ENCODE results near the gene GABRB1. TPM values are rescaled to one million over a fixed set of nuclear protein-coding genes. Genes with fewer than 3 reads are reported as not detected.

The GABRB1 gene
- total RNA-seq, 1 experiment from 2014 or later, result not detected

DNA sequence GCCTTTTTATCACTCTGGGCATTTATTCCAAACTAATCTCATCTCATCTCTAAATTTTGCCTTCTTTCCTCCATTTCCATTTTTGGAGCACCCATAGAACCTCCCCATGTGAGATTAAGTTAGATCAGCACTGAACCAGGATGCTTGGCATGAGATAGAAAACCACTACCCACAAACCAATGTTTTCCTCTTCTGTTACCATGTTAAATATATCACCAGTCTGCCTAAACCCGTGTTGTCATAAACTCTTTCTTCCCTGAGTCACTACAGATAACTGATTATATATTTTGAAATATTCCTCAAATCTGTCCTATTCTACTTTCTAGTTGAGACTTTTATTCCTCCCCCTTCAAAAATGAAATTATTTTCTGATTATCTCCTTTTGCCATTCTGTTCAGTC lies 37.6 kb downstream of the GABRB1 start:
- Histone ChIP-seq H3K36me3 (no peaks in the 10 kb centered on the region), H3K27me3 (no peaks in the 10 kb centered on the region), H3K4me3 (no peak overlapping the region), H3K4me1 (no peaks in the 10 kb centered on the region), H3K9me3 (replicated peaks) (no peaks in the 10 kb centered on the region), H3K27ac (no peak overlapping the region)
- DNase-seq, result no peak

DNA sequence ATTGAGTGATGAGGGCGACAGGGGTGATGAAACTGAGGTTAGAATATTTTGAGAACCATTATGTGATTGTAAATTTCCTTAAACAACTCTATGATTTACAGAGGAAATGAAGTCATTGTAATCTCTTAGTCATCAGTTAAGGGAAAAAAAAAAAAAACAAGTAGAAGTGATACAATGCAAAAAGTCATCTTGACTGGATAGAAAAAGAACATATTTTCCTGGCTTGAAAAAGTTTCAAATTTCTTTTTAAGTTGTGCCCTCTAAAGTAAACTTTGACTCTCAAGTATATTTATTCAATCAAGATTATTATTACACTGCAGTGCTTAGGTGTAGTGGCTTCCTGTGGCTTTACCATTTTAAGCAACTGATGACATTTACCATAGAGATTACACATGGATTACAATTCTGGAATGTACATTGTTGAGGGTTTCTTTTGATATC lies 40.6 kb downstream of the GABRB1 start:
- Histone ChIP-seq H3K27me3 (no peaks in the 10 kb centered on the region), H3K9me3 (replicated peaks) (no peaks in the 10 kb centered on the region), H3K4me3 (no peak overlapping the region), H3K36me3 (no peaks in the 10 kb centered on the region), H3K27ac (no peak overlapping the region), H3K4me1 (no peaks in the 10 kb centered on the region)
- no peak for DNase-seq

DNA sequence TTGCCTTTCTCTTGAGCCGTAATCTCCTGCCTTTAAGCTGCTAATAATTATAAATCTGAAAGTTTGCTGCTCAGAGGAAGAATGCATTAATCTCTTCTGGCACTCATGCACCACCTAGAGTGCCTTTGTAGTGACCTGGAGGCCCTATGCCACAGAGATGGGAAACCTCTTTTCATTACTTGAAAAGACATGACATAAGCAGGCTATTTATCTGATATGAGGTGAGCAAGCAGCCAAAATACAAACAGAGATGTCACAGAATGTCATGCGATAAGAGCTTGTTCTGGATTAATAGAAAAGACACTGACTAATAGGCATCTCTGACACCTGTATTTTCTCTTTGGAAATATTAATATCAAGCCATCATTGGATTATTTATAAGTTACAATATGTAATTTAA lies 42.3 kb downstream of the GABRB1 start:
- Histone ChIP-seq H3K9me3 (replicated peaks) (no peaks in the 10 kb centered on the region), H3K4me3 (no peak overlapping the region), H3K4me1 (no peaks in the 10 kb centered on the region), H3K36me3 (no peaks in the 10 kb centered on the region), H3K27me3 (no peaks in the 10 kb centered on the region), H3K27ac (no peak overlapping the region)
- DNase-seq, result no peak

DNA sequence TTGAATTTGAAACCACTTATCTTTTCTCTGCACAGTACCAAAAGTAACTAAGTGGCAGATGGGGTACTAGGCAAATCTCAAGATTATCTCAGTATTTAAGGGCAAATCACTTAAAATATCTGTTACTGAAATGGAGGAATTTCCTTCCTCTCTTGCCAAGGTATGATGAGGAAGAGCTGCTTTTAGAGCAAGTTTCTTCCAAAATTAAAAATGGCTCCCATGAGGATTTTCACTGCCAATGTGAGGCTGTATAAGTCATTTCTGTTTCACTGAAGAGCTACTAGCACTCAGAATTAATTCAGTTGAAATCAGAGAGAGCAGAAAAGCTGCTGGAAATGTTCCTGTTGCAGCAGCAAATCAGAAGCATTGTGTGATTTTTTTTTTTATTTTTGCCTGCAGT lies 43.4 kb downstream of the GABRB1 start:
- H3K36me3 ChIP-seq, result no peaks in the 10 kb centered on the region
- no peak overlapping the region for H3K27ac ChIP-seq
- no peak for DNase-seq
- H3K27me3 ChIP-seq, result no peaks in the 10 kb centered on the region
- H3K4me1 ChIP-seq, result no peaks in the 10 kb centered on the region
- H3K9me3 ChIP-seq (replicated peaks), result no peaks in the 10 kb centered on the region
- H3K4me3 ChIP-seq, result no peak overlapping the region

DNA sequence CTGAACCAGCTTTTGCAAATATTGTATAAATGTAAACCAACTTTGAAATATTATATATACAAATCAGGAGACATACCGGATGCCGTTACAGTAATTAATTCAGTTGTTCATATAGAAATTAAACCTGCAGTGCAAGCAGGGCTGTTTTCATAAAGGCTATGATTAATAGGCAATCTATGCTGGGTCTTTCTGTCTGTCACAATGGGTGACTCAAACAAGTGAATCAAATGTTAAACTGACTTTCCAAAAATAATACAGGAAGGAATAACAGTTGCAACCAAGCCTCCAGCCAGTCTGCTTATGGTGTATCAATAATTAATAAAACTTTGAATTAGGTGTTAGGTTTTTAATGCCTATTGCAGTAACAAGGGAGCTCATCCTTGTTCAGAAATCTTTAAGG lies 43.9 kb downstream of the GABRB1 start:
- no peaks in the 10 kb centered on the region for H3K9me3 ChIP-seq (replicated peaks)
- no peak for DNase-seq
- no peak overlapping the region for H3K4me3 ChIP-seq
- H3K27me3 ChIP-seq, result no peaks in the 10 kb centered on the region
- H3K36me3 ChIP-seq, result no peaks in the 10 kb centered on the region
- no peak overlapping the region for H3K27ac ChIP-seq
- no peaks in the 10 kb centered on the region for H3K4me1 ChIP-seq

DNA sequence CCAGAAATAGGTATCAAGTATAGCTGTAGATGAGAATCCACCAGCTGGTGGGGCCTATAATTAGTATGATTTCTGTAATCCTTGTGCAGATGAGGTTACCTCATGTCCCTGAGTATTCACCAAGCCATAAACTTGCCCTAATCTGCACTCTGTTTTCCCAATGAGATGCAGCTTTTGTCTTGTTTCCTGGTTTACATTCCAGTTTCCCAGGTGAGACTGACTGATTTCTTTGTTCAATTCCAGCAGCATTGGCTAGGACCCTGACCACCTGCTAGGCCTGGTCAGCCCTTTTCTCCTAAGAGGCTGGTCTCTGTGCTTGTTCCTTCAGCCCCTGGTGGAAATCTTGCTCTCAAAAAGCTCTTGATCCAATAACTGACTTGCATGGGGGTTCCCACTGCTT lies 44.6 kb downstream of the GABRB1 start:
- no peaks in the 10 kb centered on the region for H3K4me1 ChIP-seq
- no peaks in the 10 kb centered on the region for H3K27me3 ChIP-seq
- no peak overlapping the region for H3K27ac ChIP-seq
- H3K9me3 ChIP-seq (replicated peaks), result no peaks in the 10 kb centered on the region
- H3K36me3 ChIP-seq, result no peaks in the 10 kb centered on the region
- DNase-seq, result no peak
- no peak overlapping the region for H3K4me3 ChIP-seq

DNA sequence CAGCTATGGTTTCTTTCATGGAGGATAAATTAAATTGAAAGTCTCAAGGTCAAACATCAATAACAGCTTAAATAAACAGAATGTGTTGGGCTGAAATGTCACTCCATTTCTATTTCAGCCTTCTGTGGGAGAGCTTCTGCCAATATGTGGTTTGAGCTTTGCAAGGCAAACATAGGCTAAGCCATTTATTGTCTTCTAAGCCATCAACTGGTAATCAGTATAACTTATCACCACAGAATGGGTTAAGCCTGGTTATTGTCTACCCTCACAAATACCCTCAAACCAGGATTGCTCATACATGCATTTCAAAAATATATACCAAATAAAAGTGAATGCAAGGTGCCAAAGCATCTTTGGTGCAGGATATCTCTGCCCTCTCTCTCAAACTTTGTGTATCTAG lies 52.7 kb downstream of the GABRB1 start:
- H3K27ac ChIP-seq, result no peak overlapping the region
- no peak overlapping the region for H3K4me3 ChIP-seq
- H3K9me3 ChIP-seq (replicated peaks), result no peaks in the 10 kb centered on the region
- H3K4me1 ChIP-seq, result peaks cover 10% of the 10 kb centered on the region
- H3K36me3 ChIP-seq, result no peaks in the 10 kb centered on the region
- H3K27me3 ChIP-seq, result no peaks in the 10 kb centered on the region
- DNase-seq, result no peak

DNA sequence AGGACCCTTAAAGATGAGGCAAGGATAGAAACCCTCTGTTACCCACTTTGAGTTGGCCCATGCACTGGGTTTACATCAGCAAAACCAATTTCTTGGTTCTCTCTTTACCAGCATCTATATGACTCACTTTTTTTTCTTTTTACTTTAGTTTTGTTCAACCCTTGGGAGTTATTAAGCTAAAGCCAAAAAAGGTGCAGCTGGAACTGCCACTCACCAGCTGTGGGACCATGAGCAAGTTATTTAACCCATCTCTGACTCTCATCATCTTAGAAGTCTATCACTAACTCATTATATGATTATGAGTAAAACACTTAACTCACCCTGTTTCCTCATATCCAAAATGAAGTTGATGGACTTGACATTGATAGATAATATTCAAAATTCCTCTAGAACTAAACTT lies 53.4 kb downstream of the GABRB1 start:
- Histone ChIP-seq H3K4me1 (peaks cover 10% of the 10 kb centered on the region), H3K27me3 (no peaks in the 10 kb centered on the region), H3K27ac (no peak overlapping the region), H3K4me3 (no peak overlapping the region), H3K36me3 (no peaks in the 10 kb centered on the region), H3K9me3 (replicated peaks) (no peaks in the 10 kb centered on the region)
- peak; percentile 17 to 48 for DNase-seq

DNA sequence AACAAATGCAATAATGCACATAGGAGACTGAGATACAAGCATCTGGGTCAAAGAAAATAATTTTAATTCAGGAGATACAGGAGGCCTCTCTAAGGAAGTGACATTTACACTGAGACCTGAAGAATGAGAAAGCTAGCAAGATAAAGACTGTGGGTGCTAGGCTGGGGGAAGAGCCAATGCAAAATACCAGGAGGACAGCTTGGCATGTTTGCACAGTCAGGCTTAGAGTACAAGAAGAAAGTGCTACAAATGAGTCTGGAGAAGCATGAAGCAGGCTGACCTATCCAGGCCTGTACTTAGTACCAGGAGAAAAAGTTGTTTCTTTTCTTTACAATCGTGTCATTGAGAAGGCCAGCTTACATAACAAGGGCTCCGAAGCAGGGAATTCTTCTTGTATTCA lies 56.9 kb downstream of the GABRB1 start:
- no peaks in the 10 kb centered on the region for H3K36me3 ChIP-seq
- H3K4me3 ChIP-seq, result no peak overlapping the region
- DNase-seq, result no peak
- peaks cover 10% of the 10 kb centered on the region for H3K4me1 ChIP-seq
- H3K9me3 ChIP-seq (replicated peaks), result no peaks in the 10 kb centered on the region
- no peak overlapping the region for H3K27ac ChIP-seq
- H3K27me3 ChIP-seq, result no peaks in the 10 kb centered on the region

DNA sequence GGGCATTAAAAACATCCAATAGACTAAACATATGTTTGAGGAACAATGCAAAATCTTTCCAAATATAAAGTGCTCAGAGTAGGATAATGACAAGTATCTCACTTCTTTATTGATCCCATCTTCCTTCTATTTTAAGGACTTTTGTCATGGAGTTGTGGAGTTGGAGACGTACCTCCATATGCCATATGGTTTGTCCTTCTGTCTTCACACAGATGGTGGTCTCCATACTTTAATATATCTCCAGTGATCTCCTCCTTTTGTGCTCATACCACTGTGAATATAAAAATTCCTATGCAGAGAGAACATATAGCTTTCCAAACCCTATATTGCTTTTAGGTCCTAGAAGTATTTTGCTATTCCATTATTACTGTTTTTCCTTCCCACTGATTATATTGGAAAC lies 64.5 kb downstream of the GABRB1 start:
- Histone ChIP-seq H3K9me3 (replicated peaks) (no peaks in the 10 kb centered on the region), H3K36me3 (no peaks in the 10 kb centered on the region), H3K27ac (no peak overlapping the region), H3K27me3 (no peaks in the 10 kb centered on the region), H3K4me3 (no peak overlapping the region), H3K4me1 (no peaks in the 10 kb centered on the region)
- no peak for DNase-seq

DNA sequence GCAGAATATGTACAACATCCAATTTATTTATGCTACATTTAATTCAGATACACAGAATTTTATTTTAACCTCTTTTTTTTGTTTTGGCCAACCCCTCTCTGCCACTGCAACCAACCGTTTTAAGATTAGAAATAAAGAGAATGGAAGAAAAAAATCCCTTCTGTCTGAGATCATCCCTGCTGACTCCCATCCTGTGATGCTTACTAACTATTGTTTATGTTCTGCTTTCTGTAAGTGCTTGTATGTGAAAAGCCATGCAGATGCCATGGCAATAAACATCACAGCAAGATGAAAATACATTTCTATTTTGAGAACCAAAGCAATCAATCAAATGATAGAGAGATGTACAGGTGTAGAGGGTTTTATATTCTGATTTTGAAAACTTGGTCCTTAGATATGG lies 70.1 kb downstream of the GABRB1 start:
- Histone ChIP-seq H3K4me1 (no peaks in the 10 kb centered on the region), H3K27ac (no peak overlapping the region), H3K36me3 (no peaks in the 10 kb centered on the region), H3K27me3 (peaks cover 3% of the 10 kb centered on the region; the same call in 1 of the 2 replicates), H3K4me3 (no peak overlapping the region), H3K9me3 (replicated peaks) (no peaks in the 10 kb centered on the region)
- no peak for DNase-seq

DNA sequence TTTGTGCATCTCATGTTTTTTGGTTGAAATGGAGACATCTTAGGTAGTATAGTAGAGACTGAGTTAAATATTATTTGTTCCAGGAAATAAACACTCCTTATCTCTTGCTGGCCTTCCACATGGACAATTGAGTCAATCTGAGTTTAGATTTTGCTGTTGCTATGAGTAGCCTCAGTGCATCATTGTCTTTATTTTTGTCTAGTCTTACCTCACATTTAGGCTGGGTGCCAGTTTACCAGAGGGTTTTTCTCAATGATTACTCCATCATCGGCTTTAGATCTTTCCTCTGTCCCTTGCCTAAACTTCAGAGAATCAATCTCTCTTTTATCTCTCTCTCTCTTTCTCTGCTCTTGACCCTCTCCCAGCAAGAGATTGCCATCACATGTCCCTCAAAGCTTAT lies 73.6 kb downstream of the GABRB1 start:
- no peaks in the 10 kb centered on the region for H3K9me3 ChIP-seq (replicated peaks)
- no peak overlapping the region for H3K4me3 ChIP-seq
- H3K36me3 ChIP-seq, result no peaks in the 10 kb centered on the region
- no peak for DNase-seq
- no peaks in the 10 kb centered on the region for H3K4me1 ChIP-seq
- H3K27me3 ChIP-seq, result peaks cover 3% of the 10 kb centered on the region; the same call in 1 of the 2 replicates
- H3K27ac ChIP-seq, result no peak overlapping the region

DNA sequence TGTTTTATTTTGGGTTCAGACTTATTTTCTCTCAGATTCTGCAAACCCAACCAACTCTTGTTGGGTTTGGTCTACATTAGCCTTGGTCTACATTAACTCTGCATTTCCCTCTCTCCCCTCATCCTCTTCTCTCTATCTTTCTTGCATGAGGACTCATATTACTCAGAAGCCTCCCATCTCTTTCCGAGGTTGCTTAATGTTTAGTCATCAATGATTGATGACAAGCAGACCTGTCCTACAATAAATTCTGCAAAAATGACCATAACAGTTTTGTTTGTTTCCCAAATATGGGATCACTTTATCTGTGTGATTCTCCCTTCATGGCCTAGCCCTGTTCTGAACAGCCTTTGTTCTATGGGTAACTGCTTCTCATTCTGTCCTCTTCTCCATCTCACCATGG lies 75.2 kb downstream of the GABRB1 start:
- Histone ChIP-seq H3K9me3 (replicated peaks) (no peaks in the 10 kb centered on the region), H3K4me3 (no peak overlapping the region), H3K27ac (no peak overlapping the region), H3K36me3 (no peaks in the 10 kb centered on the region), H3K4me1 (no peaks in the 10 kb centered on the region), H3K27me3 (peaks cover 3% of the 10 kb centered on the region; the same call in 1 of the 2 replicates)
- no peak for DNase-seq

DNA sequence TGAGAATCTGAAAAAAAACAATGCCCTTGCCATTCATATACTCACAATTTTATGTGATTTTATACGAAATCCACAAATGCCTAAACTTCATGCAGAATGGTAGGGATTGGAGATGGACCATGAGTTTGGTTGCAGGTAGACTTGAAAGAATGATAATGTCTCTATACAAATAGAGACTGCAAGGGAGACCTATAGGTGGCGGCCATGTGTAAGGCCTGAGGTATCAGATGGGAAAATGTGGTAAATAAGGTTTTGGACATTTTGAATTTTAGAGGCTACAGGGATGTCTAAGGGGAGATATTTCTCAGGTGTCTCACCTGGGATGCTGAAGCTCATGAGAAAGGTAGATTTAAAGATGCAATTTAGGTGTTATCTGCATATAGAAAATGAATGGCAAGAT lies 78.0 kb downstream of the GABRB1 start:
- Histone ChIP-seq H3K4me1 (no peaks in the 10 kb centered on the region), H3K9me3 (replicated peaks) (no peaks in the 10 kb centered on the region), H3K36me3 (no peaks in the 10 kb centered on the region), H3K4me3 (no peak overlapping the region), H3K27ac (no peak overlapping the region), H3K27me3 (peaks cover 3% of the 10 kb centered on the region; the same call in 1 of the 2 replicates)
- no peak for DNase-seq

DNA sequence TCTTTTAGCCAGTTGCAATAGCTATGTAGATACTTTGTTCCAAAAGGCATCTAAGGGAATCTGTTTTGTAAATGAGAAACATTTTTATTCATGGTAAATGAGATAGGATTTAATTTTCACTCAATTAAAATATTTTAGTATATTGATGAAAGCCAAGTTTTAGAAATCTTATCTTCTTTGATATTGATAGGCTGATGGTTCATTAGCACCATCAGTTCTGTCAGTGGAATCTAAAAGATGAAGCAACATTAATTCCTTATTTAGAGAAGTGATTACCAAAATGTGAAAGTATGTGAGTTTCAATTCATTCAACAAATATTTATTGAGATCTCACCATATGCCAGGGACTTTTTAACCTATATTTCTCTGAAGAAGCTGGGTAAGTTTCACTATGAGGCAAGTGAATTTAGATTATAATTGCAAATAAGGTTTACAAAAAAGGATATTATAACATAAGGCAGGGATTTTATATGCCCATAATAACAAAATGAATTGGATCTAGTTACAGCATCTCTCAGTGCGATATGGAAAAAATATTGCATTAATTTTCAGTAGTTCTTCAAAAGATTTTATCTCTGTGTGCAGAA lies 79.3 kb downstream of the GABRB1 start:
- Histone ChIP-seq H3K36me3 (no peaks in the 10 kb centered on the region), H3K4me3 (no peak overlapping the region), H3K9me3 (replicated peaks) (no peaks in the 10 kb centered on the region), H3K4me1 (no peaks in the 10 kb centered on the region), H3K27me3 (peaks cover 3% of the 10 kb centered on the region; the same call in 1 of the 2 replicates), H3K27ac (no peak overlapping the region)
- no peak for DNase-seq

DNA sequence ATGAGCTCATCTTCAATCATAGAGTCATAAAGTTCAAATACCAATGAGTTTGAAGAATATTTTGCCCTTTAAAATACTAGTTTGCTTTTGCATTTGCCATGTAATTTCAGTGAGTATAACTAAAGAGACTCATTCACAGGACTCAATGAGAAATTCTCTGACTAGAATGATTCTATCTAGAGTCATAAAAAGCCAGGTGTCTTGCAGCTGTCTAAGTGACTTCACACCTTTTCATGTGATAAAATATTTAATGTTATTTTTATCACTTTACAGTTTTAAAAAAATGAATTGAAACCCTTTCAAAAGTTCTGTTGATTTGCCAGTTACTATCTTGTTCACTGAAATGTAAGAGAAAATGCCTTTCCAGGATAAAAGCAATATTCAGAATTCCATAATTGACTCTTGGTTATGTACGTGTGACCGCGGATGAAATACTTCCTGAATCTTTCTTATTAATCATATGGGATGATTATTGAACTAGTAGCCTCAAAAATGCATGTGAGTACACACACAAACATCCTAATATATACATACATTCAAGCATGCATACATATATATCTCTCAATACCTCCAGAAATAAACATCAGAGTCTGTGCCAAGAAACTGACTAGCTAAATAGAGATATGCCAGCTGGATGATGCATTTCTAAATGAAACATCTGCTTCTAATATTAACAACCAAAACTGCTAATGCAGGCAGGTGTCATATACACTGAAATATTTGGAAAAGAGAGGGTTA lies 87.0 kb downstream of the GABRB1 start:
- no peaks in the 10 kb centered on the region for H3K9me3 ChIP-seq (replicated peaks)
- H3K4me3 ChIP-seq, result no peak overlapping the region
- no peaks in the 10 kb centered on the region for H3K4me1 ChIP-seq
- H3K27ac ChIP-seq, result no peak overlapping the region
- H3K27me3 ChIP-seq, result no peaks in the 10 kb centered on the region
- no peak for DNase-seq
- H3K36me3 ChIP-seq, result no peaks in the 10 kb centered on the region
